Neutrophil (primary cell): ENCODE data around the gene SETDB2.

Experiments used
- H3K27ac ChIP-seq: fragments of 200-600 bp; sonication (generic); 2 replicates; pipeline ENCODE4 v1.5.1; 2016; ENCODE audit warnings: mild to moderate bottlenecking, moderate library complexity
- H3K27me3 ChIP-seq: fragments of 200-600 bp; sonication (generic); 2 replicates; pipeline ENCODE4 v1.6.0; 2016; ENCODE audit warnings: mild to moderate bottlenecking
- H3K36me3 ChIP-seq: fragments of 200-600 bp; sonication (generic); 2 replicates; pipeline ENCODE4 v1.5.1; 2017
- H3K4me1 ChIP-seq, 2 experiments: fragments of 200-600 bp in 1 of 2; sonication (generic) in 1 of 2; 1 replicate in 1 of 2; 2 replicates in 1 of 2; pipeline versions ENCODE4 v1.5.1 to v1.6.1; 2013 to 2016; ENCODE audit warnings: low read depth in 1 of 2, low read length in 1 of 2, mild to moderate bottlenecking in 1 of 2, moderate library complexity in 1 of 2; ENCODE audit not compliant: control insufficient read depth in 1 of 2, insufficient read depth in 1 of 2
- H3K4me3 ChIP-seq, 2 experiments: fragments of 200-600 bp in 1 of 2; sonication (generic) in 1 of 2; 1 replicate in 1 of 2; 2 replicates in 1 of 2; pipeline ENCODE4 v1.5.1; 2013 to 2016; ENCODE audit warnings: low read depth in 1 of 2, low read length in 1 of 2, mild to moderate bottlenecking in 1 of 2, moderate library complexity in 1 of 2
- H3K9me3 ChIP-seq: fragments of 200-600 bp; sonication (generic); 2 replicates; pipeline ENCODE4 v1.5.1; 2016
- CTCF ChIP-seq: fragments of 200-600 bp; sonication (generic); IDR thresholded peaks from 2 replicates; pipeline ENCODE4 v1.5.1; 2016; ENCODE audit warnings: antibody characterized with exemption

SETDB2 gene

GRCh38 chr13:49464085-49464484 lies 20.0 kb downstream of the SETDB2 start:
- Histone ChIP-seq H3K27ac (no peak overlapping the region), H3K9me3 (no peaks in the 10 kb centered on the region), H3K27me3 (no peaks in the 10 kb centered on the region), H3K4me1 (no peaks in the 10 kb centered on the region), H3K4me3 (no peak overlapping the region), H3K36me3 (peaks cover 32% of the 10 kb centered on the region)
- TF ChIP-seq CTCF = no peak

GRCh38 chr13:49464621-49465325 lies 20.7 kb downstream of the SETDB2 start:
- no peak overlapping the region for H3K27ac ChIP-seq
- H3K4me3 ChIP-seq = no peak overlapping the region
- no peak for TF ChIP-seq CTCF
- no peaks in the 10 kb centered on the region for H3K9me3 ChIP-seq
- no peaks in the 10 kb centered on the region for H3K27me3 ChIP-seq
- H3K36me3 ChIP-seq = peaks cover 35% of the 10 kb centered on the region
- H3K4me1 ChIP-seq = no peaks in the 10 kb centered on the region

GRCh38 chr13:49466292-49466838 lies 22.3 kb downstream of the SETDB2 start:
- H3K4me1 ChIP-seq = no peaks in the 10 kb centered on the region
- no peak for TF ChIP-seq CTCF
- H3K27me3 ChIP-seq = no peaks in the 10 kb centered on the region
- H3K36me3 ChIP-seq = peaks cover 40% of the 10 kb centered on the region
- no peak overlapping the region for H3K27ac ChIP-seq
- no peaks in the 10 kb centered on the region for H3K9me3 ChIP-seq
- H3K4me3 ChIP-seq = no peak overlapping the region

- H3K27me3 ChIP-seq = no peaks in the 10 kb centered on the region
- no peak overlapping the region for H3K4me3 ChIP-seq
- no peaks in the 10 kb centered on the region for H3K9me3 ChIP-seq
- H3K4me1 ChIP-seq = peaks cover 0 to 5% of the 10 kb centered on the region in 2 experiments
- no peak overlapping the region for H3K27ac ChIP-seq
- no peak for TF ChIP-seq CTCF
- H3K36me3 ChIP-seq = peaks cover 37% of the 10 kb centered on the region
Measured at GRCh38 chr13:49472186-49472585, 28.1 kb downstream of the SETDB2 start.

GRCh38 chr13:49476529-49476928 lies 32.5 kb downstream of the SETDB2 start:
- no peaks in the 10 kb centered on the region for H3K27me3 ChIP-seq
- H3K9me3 ChIP-seq = no peaks in the 10 kb centered on the region
- no peak for TF ChIP-seq CTCF
- no peak overlapping the region for H3K4me3 ChIP-seq
- peaks cover 58% of the 10 kb centered on the region for H3K36me3 ChIP-seq
- H3K27ac ChIP-seq = no peak overlapping the region
- peaks cover 0 to 5% of the 10 kb centered on the region in 2 experiments for H3K4me1 ChIP-seq
